K562 (cell line): Measurements from ENCODE around the gene STX12. TPM values are rescaled to one million over a fixed set of nuclear protein-coding genes. Genes with fewer than 3 reads are reported as not detected.

Experiments
- ATF7 ChIP-seq: fragments of 450-650 bp; IDR thresholded peaks from 2 replicates; pipeline ENCODE4 v1.7.1; 2014; ENCODE audit warnings: mild to moderate bottlenecking, moderate library complexity
- BRD4 ChIP-seq: fragments of 200-600 bp; sonication (generic); IDR thresholded peaks from 2 replicates; pipeline ENCODE4 v1.6.1; 2017; ENCODE audit warnings: inconsistent platforms
- BRD9 ChIP-seq: fragments of 450-650 bp; IDR thresholded peaks from 2 replicates; pipeline ENCODE4 v1.6.1; 2018; ENCODE audit warnings: low read depth; ENCODE audit not compliant: partially characterized antibody
- CC2D1A ChIP-seq: fragments of 450-650 bp; IDR thresholded peaks from 2 replicates; pipeline ENCODE4 v1.6.1; 2017; ENCODE audit warnings: mild to moderate bottlenecking
- CTBP1 ChIP-seq: fragments of 450-650 bp; IDR thresholded peaks from 2 replicates; pipeline ENCODE4 v1.6.1; 2016; ENCODE audit warnings: borderline replicate concordance
- ERF ChIP-seq: fragments of 450-650 bp; formaldehyde crosslinking; IDR thresholded peaks from 2 replicates; pipeline ENCODE4 v1.4.0; 2020; ENCODE audit warnings: mild to moderate bottlenecking, mixed read lengths
- ESRRA ChIP-seq: fragments of 450-650 bp; IDR thresholded peaks from 2 replicates; pipeline ENCODE4 v1.6.1; 2014; ENCODE audit warnings: low read depth, mild to moderate bottlenecking, moderate library complexity, borderline replicate concordance
- FIP1L1 ChIP-seq: fragments of 200-400 bp; formaldehyde crosslinking; IDR thresholded peaks from 2 replicates; pipeline ENCODE4 v1.6.1; 2018; ENCODE audit warnings: mild to moderate bottlenecking, low read depth, low read length; ENCODE audit not compliant: poor library complexity, severe bottlenecking
- FOXP1 ChIP-seq: sonication (generic); formaldehyde crosslinking; IDR thresholded peaks from 2 replicates; pipeline ENCODE4 v1.8.0; 2022; ENCODE audit warnings: mild to moderate bottlenecking, missing genetic modification reagents
- GMEB1 ChIP-seq: fragments of 250-450 bp; sonication (Bioruptor Pico); IDR thresholded peaks from 2 replicates; pipeline ENCODE4 v1.4.0; 2020; ENCODE audit warnings: mild to moderate bottlenecking
- NBN ChIP-seq: fragments of 450-650 bp; IDR thresholded peaks from 2 replicates; pipeline ENCODE4 v1.6.1; 2016; ENCODE audit warnings: low read depth, mild to moderate bottlenecking
- PRPF4 ChIP-seq: fragments of 200-400 bp; formaldehyde crosslinking; IDR thresholded peaks from one replicate; pipeline ENCODE4 v1.6.1; 2017; ENCODE audit warnings: low read length, low read depth, mild to moderate bottlenecking; ENCODE audit not compliant: insufficient read depth, poor library complexity, severe bottlenecking
- RBBP5 ChIP-seq: fragments of 200-600 bp; sonication (generic); IDR thresholded peaks from 2 replicates; pipeline ENCODE4 v1.6.1; 2012; ENCODE audit warnings: borderline replicate concordance, mild to moderate bottlenecking, low read length, control low read depth, inconsistent platforms; ENCODE audit not compliant: insufficient read depth, poor library complexity, severe bottlenecking
- SMAD1 ChIP-seq: fragments of 150-350 bp; IDR thresholded peaks from 2 replicates; pipeline ENCODE4 v1.6.1; 2014; ENCODE audit warnings: low read length, low read depth; ENCODE audit not compliant: partially characterized antibody
- SMARCC2 ChIP-seq: fragments of 450-650 bp; IDR thresholded peaks from 2 replicates; pipeline ENCODE4 v1.6.1; 2017; ENCODE audit warnings: antibody characterized with exemption, moderate library complexity, mild to moderate bottlenecking, low read depth
- SP1 ChIP-seq: sonication (generic); formaldehyde crosslinking; IDR thresholded peaks from 2 replicates; pipeline ENCODE4 v1.8.1; 2022; ENCODE audit warnings: mild to moderate bottlenecking, missing genetic modification reagents
- ZNF395 ChIP-seq: fragments of 200-800 bp; sonication (Bioruptor generic); IDR thresholded peaks from 2 replicates; pipeline ENCODE4 v1.6.1; 2017; ENCODE audit warnings: missing genetic modification characterization, missing compliant biosample characterization
- ZNF830 ChIP-seq: fragments of 250-450 bp; sonication (Bioruptor Pico); IDR thresholded peaks from 2 replicates; pipeline ENCODE4 v1.5.0; 2021; ENCODE audit warnings: mild to moderate bottlenecking
- polyA plus RNA-seq, 8 experiments: library from polyadenylated mRNA; depleted of rRNA in 4 of 8; stranded (reverse) in 5 of 8; unstranded in 3 of 8; fragments of >200 nt; fragmentation: Nextera tagmentation in 2 of 8; fragmentation: Illumina TruSeq in 1 of 8; extraction: Ambion mirVana in 2 of 8; extraction: Trizol in 1 of 8; gene quantifications; 2 replicates each; pipeline versions ENCODE4 v1.2.1 to v1.2.3, GENCODE V29; 2011 to 2014; ENCODE audit warnings: inconsistent platforms in 1 of 8, missing spikeins in 1 of 8
- total RNA-seq, 7 experiments: library from RNA; depleted of rRNA in 6 of 7; stranded (reverse); fragments of >200 nt in 6 of 7; fragmentation: Illumina TruSeq in 2 of 7; extraction: Trizol in 2 of 7; gene quantifications; 2 replicates each; pipeline versions ENCODE4 v1.2.1 to v1.2.3, GENCODE V29; 2011 to 2021; ENCODE audit warnings: low replicate concordance in 1 of 7
- TF ChIP-seq, protein P1 (sequence below): sonication (generic); formaldehyde crosslinking; IDR thresholded peaks from 2 replicates; pipeline ENCODE4 v1.8.1; 2023; ENCODE audit warnings: mild to moderate bottlenecking, missing genetic modification reagents
- TF ChIP-seq, protein P2 (sequence below): sonication (generic); formaldehyde crosslinking; IDR thresholded peaks from 2 replicates; pipeline ENCODE4 v1.8.0; 2022; ENCODE audit warnings: mild to moderate bottlenecking, missing genetic modification reagents

Gene STX12
- total and polyA plus RNA-seq, 9 of the 15 experiments (the other 6 are each of a cell fraction or from before 2014, with no cell fraction given): 16.9 to 31.3 (median 25.7) TPM

DNA sequence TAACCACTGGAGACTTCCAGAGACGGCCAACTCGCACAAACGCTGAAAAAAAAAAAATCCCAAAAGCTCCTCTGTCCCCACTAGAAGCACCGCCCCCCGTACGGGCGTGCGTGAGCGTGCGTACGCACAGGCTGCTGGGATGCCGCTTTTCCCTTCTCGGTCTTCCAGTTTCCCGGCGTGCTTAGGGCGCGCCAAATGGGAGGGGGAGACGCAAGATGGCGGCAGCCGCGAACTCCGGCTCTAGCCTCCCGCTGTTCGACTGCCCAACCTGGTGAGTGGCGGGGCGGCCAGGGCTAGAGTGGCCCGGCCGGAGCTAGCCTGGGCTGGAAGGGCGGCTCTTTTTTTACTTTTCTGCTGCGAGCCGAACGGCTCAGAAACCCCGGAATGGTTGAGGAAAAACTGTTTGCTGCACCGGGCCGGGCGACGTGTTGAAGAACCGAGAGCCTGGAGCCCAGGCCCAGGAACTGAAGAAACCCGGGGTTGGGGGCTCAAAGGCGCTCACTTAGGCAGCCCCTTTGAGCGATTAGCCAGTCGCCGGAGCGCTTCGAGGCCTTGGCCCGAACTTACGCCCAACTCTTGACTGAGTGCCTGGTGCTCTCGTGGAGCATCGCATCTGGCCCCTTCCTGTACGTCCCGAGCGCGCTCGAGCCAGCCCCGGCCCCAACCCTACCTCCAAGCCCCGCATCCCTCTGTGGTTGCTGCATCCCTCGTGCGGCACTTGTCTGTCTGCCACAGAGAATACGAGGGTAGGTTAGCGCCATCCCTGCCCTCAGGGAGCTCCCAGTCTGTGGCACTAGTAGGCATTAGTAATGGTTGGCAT lies 57.8 kb downstream of the STX12 start, which contains the start of gene PPP1R8 (continued):
- peak; percentile 63; the same call in 1 of the 2 replicates for TF ChIP-seq ZNF395 (CRISPR knock-in tag)
- TF ChIP-seq BRD4: peak; percentile 96
- peak; percentile 68 for TF ChIP-seq ATF7
- TF ChIP-seq CTBP1: peak; percentile 71; the same call in 1 of the 2 replicates
- no peak for TF ChIP-seq PRPF4
- peak; percentile 3 for TF ChIP-seq BRD9
- TF ChIP-seq ZNF830: 0 out of 2 replicates have a peak, but pooled peaks have one; percentile 27
- peak; percentile 97 for TF ChIP-seq GMEB1
- TF ChIP-seq ERF (CRISPR knock-in tag): no peak
- peak; percentile 30; the same call in 1 of the 2 replicates for TF ChIP-seq CC2D1A
- TF ChIP-seq SMAD1: peak; percentile 18
- 0 out of 2 replicates have a peak, but pooled peaks have one; percentile 22 for TF ChIP-seq SMARCC2
- TF ChIP-seq RBBP5: peak; percentile 97
- peak; percentile 29; the same call in 1 of the 2 replicates for TF ChIP-seq FOXP1
- TF ChIP-seq, protein P1, sequence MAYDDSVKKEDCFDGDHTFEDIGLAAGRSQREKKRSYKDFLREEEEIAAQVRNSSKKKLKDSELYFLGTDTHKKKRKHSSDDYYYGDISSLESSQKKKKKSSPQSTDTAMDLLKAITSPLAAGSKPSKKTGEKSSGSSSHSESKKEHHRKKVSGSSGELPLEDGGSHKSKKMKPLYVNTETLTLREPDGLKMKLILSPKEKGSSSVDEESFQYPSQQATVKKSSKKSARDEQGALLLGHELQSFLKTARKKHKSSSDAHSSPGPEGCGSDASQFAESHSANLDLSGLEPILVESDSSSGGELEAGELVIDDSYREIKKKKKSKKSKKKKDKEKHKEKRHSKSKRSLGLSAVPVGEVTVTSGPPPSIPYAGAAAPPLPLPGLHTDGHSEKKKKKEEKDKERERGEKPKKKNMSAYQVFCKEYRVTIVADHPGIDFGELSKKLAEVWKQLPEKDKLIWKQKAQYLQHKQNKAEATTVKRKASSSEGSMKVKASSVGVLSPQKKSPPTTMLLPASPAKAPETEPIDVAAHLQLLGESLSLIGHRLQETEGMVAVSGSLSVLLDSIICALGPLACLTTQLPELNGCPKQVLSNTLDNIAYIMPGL (CRISPR knock-in tag): peak; percentile 56; the same call in 1 of the 2 replicates
- TF ChIP-seq SP1 (CRISPR knock-in tag): peak; percentile 96
- peak; percentile 35; the same call in 1 of the 2 replicates for TF ChIP-seq ESRRA
- peak; percentile 33 for TF ChIP-seq FIP1L1
- TF ChIP-seq NBN: no peak
- TF ChIP-seq, protein P2, sequence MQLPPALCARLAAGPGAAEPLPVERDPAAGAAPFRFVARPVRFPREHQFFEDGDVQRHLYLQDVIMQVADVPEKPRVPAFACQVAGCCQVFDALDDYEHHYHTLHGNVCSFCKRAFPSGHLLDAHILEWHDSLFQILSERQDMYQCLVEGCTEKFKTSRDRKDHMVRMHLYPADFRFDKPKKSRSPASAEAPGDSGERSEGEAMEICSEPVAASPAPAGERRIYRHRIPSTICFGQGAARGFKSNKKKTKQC: 0 out of 2 replicates have a peak, but pooled peaks have one; percentile 43
